HG03575 (cell line): ENCODE data around the gene EIF1.

Source experiments
- ATAC-seq: cut with Tn5 transposase; IDR thresholded peaks from one replicate; pipeline ENCODE4 v1.9.1; 2021; ENCODE audit not compliant: unreplicated experiment, insufficient number of reproducible peaks, low FRiP score; ENCODE audit errors: extremely low read depth

Gene EIF1

GRCh38 chr17:41654678-41655607 lies 33.7 kb upstream of the EIF1 start:
- no peak for ATAC-seq

DNA sequence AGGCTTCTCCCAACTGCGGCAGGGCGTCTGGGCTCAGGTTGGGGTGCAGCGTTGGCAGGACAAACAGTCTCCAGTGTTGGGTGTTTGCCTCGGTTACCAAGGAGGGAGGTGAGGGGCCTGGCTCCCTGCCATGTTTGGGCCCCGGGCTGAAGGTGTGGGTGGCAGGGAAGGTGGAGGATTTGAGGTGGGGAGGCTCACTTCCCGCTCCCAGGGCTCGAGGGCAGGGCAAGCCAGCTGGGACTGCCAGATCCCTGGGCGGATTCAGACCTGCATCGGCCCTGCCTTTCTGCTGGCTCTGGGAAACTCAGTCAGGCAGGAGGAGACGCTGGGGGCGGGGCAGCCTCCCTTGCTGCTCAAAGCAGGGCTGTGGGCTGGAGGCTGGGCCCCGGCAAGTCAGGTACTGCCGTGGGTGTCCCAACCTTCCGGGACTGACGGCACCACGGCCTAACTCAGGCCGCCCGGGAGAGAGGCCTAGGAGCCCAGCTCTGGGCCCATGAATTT lies 33.0 kb upstream of the EIF1 start:
- ATAC-seq = no peak

GRCh38 chr17:41656249-41657023 lies 32.2 kb upstream of the EIF1 start:
- ATAC-seq = no peak

DNA sequence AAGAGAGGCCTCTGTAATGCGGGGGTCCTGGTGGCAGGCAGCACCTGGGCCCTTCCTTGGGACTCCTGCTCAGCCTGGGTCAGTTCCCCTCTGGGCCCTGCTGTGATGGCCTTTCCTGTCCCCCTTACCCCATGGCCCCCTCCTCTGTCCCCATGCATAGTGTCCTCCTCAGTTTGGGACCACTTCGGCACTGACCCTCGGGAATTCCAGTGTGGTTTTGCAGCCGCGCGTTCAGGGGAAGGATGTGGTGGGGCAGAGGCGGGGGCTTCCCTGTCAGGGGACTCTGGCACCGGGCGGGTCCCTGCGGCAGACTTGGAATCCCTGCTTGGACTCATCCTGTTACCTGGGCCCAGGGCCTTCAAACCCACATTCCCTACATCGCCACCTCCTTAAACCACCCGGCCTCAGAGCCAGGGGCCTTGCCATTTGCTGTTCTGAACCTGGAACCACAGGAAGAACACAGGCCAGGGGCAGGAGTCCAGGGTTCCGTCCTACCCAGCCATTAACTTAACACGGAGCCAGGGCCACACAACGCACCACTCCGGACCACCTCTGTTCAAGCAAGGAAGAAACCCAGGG lies 31.4 kb upstream of the EIF1 start:
- no peak for ATAC-seq

DNA sequence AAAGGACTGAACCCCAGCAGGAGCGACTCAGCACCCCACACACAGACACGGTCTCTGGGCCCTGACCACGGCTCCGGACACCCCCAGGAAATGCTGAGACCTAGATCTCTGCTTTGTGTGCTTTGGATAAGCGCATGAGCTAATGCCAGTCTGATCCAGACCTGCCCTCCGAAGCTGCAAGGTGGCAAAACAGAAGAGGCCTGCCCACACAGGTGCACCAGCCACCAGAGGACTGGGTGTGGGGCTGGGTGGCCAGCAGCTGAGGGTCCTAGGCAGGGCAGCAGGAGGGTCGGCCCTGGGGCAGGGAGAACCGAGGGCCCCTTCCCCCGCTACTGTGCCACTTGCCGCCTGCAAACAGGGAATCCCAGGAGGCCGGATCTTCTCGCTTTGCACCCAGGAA lies 30.7 kb upstream of the EIF1 start:
- ATAC-seq = no peak

- no peak for ATAC-seq
Observed at GRCh38 chr17:41658846-41659245, 29.8 kb upstream of the EIF1 start.

GRCh38 chr17:41659427-41660212 lies 29.1 kb upstream of the EIF1 start:
- no peak for ATAC-seq

- no peak for ATAC-seq
Observed at GRCh38 chr17:41660221-41660711, 28.4 kb upstream of the EIF1 start.

GRCh38 chr17:41663451-41664171 lies 25.1 kb upstream of the EIF1 start:
- no peak for ATAC-seq

GRCh38 chr17:41664172-41664457 lies 24.6 kb upstream of the EIF1 start:
- ATAC-seq = no peak

DNA sequence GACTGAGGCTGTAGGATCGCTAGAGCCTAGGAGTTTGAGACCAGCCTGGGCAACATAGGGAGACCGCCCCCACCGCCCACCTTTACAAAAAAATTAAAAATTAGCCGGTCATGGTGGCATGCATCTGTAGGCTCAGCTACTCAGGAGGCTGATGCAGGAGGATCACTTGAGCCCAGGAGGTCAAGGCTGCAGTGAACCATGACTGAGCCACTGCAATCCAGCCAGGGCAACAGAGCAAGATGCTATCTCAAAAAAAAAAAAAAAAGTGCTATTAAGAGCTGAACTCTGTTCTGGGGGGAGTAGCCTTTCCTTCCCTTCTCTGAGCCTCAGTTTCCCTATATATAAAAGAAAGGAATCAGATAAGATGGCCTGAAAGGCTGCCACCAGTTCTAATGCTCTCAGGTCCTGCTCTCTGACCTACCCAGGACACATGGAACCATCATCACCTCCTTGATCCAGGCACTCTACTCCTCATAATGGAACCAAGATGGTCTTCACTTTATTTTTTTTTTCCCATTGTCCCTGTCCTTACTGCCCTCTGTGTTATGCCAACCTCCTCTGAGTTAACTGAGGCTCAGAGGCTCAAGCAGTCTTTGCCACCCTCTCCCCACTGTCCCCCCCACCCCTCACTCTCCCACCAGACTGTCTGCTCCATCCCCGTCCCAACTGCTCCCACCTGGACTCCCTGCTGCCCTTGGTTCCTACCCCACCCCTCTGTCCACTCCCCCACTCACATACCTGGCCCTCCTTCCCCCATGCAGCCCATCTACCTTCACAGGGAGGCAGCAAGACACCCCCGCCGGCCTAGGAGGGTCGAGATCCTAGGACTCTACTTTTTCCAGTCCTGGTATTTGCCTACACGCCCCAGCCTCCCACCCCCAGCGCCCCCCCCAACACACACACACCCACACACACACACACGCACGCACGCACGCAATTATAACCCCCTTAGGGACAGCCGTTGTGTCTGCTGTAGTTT lies 23.8 kb upstream of the EIF1 start:
- ATAC-seq = no peak

- ATAC-seq = no peak
Observed at GRCh38 chr17:41665566-41666236, 23.0 kb upstream of the EIF1 start.

DNA sequence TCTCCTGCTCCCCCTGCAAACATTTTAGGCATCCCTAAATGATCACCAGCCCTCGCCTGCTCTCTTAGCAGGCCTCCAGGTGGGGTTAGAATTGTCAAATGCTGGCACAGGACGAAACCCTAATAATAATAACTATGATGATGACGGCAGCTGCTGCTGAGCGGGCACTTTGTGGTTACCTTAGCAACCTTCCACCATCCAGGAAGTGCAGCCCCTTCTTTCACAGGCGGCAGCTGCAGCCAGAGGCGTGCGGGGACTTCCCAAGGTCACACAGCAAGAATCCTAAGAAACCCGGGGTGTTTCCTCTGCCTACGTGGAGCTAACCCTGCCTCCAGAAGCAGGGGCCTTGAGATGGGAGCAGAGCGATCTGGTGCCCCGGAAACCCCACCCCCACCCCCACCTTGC lies 22.4 kb upstream of the EIF1 start:
- no peak for ATAC-seq

GRCh38 chr17:41666708-41667279 lies 21.9 kb upstream of the EIF1 start:
- no peak for ATAC-seq

DNA sequence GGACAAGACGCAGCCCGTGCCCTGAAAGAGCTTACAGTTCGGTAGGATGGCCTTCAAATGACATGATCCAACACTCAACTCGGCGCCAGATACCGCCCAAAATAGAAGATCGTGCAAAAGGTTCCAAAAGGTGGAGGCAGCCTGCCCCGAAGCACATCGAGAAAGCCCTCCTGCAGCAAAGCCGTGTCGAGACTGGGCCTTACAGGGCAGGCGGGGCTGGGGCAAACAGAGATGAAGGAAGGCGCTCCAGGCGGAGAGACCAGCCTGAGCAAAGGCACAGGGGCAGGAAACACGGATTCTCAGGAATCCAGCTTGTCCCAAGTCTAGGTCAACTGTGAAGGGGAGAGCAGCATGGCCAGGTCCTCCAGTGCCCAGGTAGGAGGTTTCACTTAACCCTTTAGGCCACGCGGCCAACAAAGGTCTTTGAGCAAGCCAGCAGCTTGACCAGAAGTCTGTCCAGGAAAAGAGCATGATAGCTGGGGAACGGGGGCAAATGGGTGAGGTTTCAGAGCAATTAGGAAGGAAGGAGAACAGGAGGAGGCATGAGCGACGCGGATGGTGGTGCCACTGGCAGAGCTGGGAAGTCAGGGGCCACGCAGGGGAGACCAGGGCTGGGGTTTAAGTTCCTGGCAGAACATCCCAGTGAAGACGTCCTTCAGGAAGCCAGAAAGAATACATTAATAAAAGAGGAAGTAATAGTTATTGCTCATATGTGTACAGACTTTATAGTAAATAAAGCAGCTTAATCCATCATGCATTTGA lies 21.2 kb upstream of the EIF1 start:
- no peak for ATAC-seq

- ATAC-seq = no peak
Observed at GRCh38 chr17:41672153-41672552, 16.5 kb upstream of the EIF1 start.
